ENCODE measurements around the gene NRG3.
"Not testable (repeated sequence)": the region's sequence is repeated elsewhere in the genome, so short reads cannot be mapped to it uniquely, and the experiment has no call there.

The NRG3 gene

DNA sequence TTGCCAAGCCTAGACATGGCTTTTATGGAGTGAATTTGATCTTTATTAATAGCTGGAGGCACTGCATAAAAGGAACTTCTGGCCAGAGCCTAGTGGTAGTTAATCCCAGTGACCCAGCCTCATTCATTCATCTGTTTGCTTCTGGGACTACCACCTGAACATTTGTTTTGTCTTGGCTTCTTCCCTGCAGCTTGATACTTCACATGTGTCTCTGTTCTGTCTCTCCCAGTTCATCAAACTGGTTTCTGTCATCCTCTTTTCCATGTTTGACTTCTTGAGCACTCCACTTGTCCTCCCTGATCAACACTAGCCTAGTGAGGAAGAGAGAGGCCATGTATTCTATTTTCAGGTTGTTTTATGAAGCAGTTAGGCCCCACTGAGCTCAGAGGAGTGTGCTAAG lies 163.6 kb downstream of the NRG3 start:
- TF ChIP-seq, protein P1, sequence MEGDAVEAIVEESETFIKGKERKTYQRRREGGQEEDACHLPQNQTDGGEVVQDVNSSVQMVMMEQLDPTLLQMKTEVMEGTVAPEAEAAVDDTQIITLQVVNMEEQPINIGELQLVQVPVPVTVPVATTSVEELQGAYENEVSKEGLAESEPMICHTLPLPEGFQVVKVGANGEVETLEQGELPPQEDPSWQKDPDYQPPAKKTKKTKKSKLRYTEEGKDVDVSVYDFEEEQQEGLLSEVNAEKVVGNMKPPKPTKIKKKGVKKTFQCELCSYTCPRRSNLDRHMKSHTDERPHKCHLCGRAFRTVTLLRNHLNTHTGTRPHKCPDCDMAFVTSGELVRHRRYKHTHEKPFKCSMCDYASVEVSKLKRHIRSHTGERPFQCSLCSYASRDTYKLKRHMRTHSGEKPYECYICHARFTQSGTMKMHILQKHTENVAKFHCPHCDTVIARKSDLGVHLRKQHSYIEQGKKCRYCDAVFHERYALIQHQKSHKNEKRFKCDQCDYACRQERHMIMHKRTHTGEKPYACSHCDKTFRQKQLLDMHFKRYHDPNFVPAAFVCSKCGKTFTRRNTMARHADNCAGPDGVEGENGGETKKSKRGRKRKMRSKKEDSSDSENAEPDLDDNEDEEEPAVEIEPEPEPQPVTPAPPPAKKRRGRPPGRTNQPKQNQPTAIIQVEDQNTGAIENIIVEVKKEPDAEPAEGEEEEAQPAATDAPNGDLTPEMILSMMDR (IDR thresholded peaks at IDR 0.05; ENCODE audit: extremely low read depth, insufficient read depth, missing control alignments) = no peak
- in situ Hi-C loops (cut with MboI; ENCODE audit: low pct_unique_long_range_greater_than_20kb, low sequenced_read_pairs, unreplicated experiment) = no loop called here

GRCh38 chr10:82040336-82040735 lies 165.3 kb downstream of the NRG3 start:
- in situ Hi-C loops (cut with MboI; ENCODE audit: low pct_unique_long_range_greater_than_20kb, low sequenced_read_pairs, unreplicated experiment) = no loop called here
- no peak for DNase-seq (ENCODE audit: low spot score)
- TF ChIP-seq, protein P1 (IDR thresholded peaks at IDR 0.05; ENCODE audit: extremely low read depth, insufficient read depth, missing control alignments) = no peak

More for the DNA sequence above, 163.6 kb downstream of the NRG3 start:
- no peak for DNase-seq (ENCODE audit: low spot score)

DNA sequence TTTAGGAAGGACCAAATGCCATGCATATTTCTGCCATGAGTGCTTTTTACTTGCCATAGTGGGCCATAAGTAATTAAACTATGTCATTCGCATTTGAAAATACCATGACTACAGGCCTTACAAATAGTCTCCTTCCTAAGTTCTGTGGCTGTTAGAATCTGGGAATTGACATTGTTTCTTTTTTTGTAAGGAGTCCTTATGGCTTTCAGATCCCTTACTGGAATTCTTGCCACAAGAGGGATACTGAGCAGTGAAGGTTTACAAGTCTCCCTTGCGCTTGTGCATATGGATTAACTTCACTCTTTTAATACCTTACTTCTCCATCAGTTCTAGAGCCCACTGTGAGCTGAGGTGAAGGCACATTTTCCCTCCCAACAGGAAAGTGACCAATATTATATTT lies 166.0 kb downstream of the NRG3 start:
- no peak for DNase-seq (ENCODE audit: low spot score)
- in situ Hi-C loops (cut with MboI; ENCODE audit: low pct_unique_long_range_greater_than_20kb, low sequenced_read_pairs, unreplicated experiment) = no loop called here
- TF ChIP-seq, protein P1 (IDR thresholded peaks at IDR 0.05; ENCODE audit: extremely low read depth, insufficient read depth, missing control alignments) = no peak

DNA sequence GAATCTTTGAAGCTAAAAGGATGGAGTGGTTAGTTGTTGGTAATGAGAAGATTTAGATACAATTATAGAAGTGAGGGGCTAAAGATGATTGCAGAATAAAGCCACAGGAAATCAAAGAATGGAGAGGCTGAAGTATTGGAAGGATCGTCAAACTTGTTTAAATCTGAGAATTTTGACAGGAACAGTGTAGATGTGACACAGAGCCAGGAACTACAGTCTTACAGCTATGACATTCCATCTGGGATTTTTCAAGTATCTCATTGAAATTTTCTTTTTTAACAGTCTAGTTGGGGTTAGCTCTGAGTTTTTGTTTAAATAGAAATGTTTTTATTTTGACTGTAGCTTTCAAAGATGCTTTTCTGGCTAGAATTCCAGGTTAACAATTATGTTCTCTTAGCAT lies 181.4 kb downstream of the NRG3 start:
- no peak for DNase-seq (ENCODE audit: low spot score)
- in situ Hi-C loops (cut with MboI; ENCODE audit: low pct_unique_long_range_greater_than_20kb, low sequenced_read_pairs, unreplicated experiment) = no loop called here
- TF ChIP-seq, protein P1 (IDR thresholded peaks at IDR 0.05; ENCODE audit: extremely low read depth, insufficient read depth, missing control alignments) = no peak

DNA sequence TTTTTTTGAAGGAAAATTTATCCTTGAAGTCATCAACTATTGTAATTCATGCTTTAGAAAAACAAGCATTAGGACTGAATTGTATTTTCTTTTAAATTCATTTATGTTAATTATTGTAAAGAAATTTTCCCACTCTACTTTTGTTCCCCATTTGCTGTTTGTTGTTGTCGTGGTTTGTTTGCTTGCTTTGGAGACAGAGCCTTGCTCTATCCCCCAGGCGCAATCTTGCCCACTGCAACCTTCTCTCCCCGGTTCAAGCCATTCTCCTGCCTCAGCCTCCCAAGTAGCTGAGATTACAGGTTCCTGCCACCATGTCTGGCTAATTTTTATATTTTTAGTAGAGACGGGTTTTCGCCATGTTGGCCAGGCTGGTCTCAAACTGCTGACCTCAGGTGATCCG lies 192.2 kb downstream of the NRG3 start:
- DNase-seq (ENCODE audit: low spot score); in situ Hi-C loops (cut with MboI; ENCODE audit: low pct_unique_long_range_greater_than_20kb, low sequenced_read_pairs, unreplicated experiment): not testable (repeated sequence)

DNA sequence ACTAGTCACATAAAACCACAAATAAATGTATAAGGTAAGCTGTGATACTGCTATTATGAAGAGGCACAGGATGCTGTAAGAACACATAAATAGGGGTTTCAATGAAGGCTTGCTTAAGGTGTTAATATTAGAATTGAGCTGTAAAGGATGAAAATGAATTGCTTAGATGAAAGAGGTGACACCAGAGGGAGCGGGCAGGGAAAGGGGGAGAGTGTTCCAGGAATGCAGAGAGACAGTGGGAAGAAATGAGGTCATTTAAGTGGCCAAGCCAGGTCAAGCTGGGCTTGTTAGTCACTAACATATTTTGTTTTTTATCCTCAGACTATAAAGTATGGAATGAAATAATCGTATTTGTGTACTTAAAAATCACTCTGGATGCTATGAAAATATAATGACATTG lies 193.5 kb downstream of the NRG3 start:
- TF ChIP-seq, protein P1 (IDR thresholded peaks at IDR 0.05; ENCODE audit: extremely low read depth, insufficient read depth, missing control alignments) = no peak
- no peak for DNase-seq (ENCODE audit: low spot score)
- in situ Hi-C loops (cut with MboI; ENCODE audit: low pct_unique_long_range_greater_than_20kb, low sequenced_read_pairs, unreplicated experiment) = no loop called here

DNA sequence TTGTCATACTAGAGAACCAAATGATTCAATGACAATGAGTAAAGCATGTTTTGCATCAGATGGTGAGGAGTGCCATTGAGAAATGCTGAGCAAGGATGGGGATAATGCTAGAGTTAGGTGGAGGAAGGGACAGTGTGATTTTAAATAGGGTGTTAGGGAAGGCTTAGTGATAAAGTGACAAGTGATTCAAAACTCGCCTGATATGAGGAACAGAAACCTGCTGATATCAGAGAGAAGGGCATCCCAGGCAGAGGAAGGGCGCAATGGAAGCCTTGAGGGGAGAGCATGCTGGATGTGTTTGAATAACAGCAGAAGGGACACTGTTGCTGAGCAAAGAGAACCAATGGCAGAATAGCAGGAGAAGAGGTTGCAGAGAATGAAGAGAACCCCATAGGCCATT lies 196.2 kb downstream of the NRG3 start:
- TF ChIP-seq, protein P1 (IDR thresholded peaks at IDR 0.05; ENCODE audit: extremely low read depth, insufficient read depth, missing control alignments) = no peak
- DNase-seq (ENCODE audit: low spot score) = no peak
- in situ Hi-C loops (cut with MboI; ENCODE audit: low pct_unique_long_range_greater_than_20kb, low sequenced_read_pairs, unreplicated experiment) = no loop called here

All from GM13977 (cell line).